ENCODE data around the gene TIMM23.
"Not testable (repeated sequence)": the region's sequence is repeated elsewhere in the genome, so short reads cannot be mapped to it uniquely, and the experiment has no call there.

- TF ChIP-seq, protein P1, sequence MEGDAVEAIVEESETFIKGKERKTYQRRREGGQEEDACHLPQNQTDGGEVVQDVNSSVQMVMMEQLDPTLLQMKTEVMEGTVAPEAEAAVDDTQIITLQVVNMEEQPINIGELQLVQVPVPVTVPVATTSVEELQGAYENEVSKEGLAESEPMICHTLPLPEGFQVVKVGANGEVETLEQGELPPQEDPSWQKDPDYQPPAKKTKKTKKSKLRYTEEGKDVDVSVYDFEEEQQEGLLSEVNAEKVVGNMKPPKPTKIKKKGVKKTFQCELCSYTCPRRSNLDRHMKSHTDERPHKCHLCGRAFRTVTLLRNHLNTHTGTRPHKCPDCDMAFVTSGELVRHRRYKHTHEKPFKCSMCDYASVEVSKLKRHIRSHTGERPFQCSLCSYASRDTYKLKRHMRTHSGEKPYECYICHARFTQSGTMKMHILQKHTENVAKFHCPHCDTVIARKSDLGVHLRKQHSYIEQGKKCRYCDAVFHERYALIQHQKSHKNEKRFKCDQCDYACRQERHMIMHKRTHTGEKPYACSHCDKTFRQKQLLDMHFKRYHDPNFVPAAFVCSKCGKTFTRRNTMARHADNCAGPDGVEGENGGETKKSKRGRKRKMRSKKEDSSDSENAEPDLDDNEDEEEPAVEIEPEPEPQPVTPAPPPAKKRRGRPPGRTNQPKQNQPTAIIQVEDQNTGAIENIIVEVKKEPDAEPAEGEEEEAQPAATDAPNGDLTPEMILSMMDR (IDR thresholded peaks at IDR 0.05) = not testable (repeated sequence)
- TF ChIP-seq POLR2A (IDR thresholded peaks at IDR 0.05) = not testable (repeated sequence)
These were observed 13.3 kb downstream of the TIMM23 start for GRCh38 chr10:45985590-45985989.
